ENCODE results near the gene ELP4. TPM values are rescaled to one million over a fixed set of nuclear protein-coding genes. Genes with fewer than 3 reads are reported as not detected.

The ELP4 gene
- total RNA-seq, 2 donors from 2014 or later, result 16.9 TPM

- DNase-seq (ENCODE audit: low spot score) (no peak), ATAC-seq (ENCODE audit: insufficient number of reproducible peaks, low FRiP score, low read depth) (no peak)
- Histone ChIP-seq H3K4me3 (no peak overlapping the region), H3K36me3 (no peaks in the 10 kb centered on the region), H3K4me1 (ENCODE audit: control insufficient read depth in 1 of 2, low read depth in 2 of 2) (no peaks in the 10 kb centered on the region), H3K9me3 (no peaks in the 10 kb centered on the region), H3K27me3 (replicated peaks; ENCODE audit: insufficient read depth) (no peaks in the 10 kb centered on the region), H3K27ac (no peak overlapping the region)
- no peak for TF ChIP-seq CTCF (IDR thresholded peaks at IDR 0.05)
These were observed 99.4 kb downstream of the ELP4 start for GRCh38 chr11:31608995-31609394.

- no peak for ATAC-seq (ENCODE audit: insufficient number of reproducible peaks, low FRiP score, low read depth)
- no peaks in the 10 kb centered on the region for H3K27me3 ChIP-seq (replicated peaks; ENCODE audit: insufficient read depth)
- no peak for DNase-seq (ENCODE audit: low spot score)
- no peaks in the 10 kb centered on the region for H3K4me1 ChIP-seq (ENCODE audit: control insufficient read depth in 1 of 2, low read depth in 2 of 2)
- TF ChIP-seq CTCF (IDR thresholded peaks at IDR 0.05), result no peak
- no peaks in the 10 kb centered on the region for H3K9me3 ChIP-seq
- no peak overlapping the region for H3K4me3 ChIP-seq
- no peak overlapping the region for H3K27ac ChIP-seq
- no peaks in the 10 kb centered on the region for H3K36me3 ChIP-seq
These were observed 101.0 kb downstream of the ELP4 start for GRCh38 chr11:31610544-31610943.

- no peak for TF ChIP-seq CTCF (IDR thresholded peaks at IDR 0.05)
- Histone ChIP-seq H3K9me3 (no peaks in the 10 kb centered on the region), H3K4me1 (ENCODE audit: control insufficient read depth in 1 of 2, low read depth in 2 of 2) (no peaks in the 10 kb centered on the region), H3K4me3 (no peak overlapping the region), H3K36me3 (no peaks in the 10 kb centered on the region), H3K27ac (no peak overlapping the region), H3K27me3 (replicated peaks; ENCODE audit: insufficient read depth) (no peaks in the 10 kb centered on the region)
- no peak for DNase-seq (ENCODE audit: low spot score)
- ATAC-seq (ENCODE audit: insufficient number of reproducible peaks, low FRiP score, low read depth), result no peak
These were observed 107.7 kb downstream of the ELP4 start for GRCh38 chr11:31617246-31617645.

- DNase-seq (ENCODE audit: low spot score) (no peak), ATAC-seq (ENCODE audit: insufficient number of reproducible peaks, low FRiP score, low read depth) (no peak)
- no peaks in the 10 kb centered on the region for H3K9me3 ChIP-seq
- H3K27ac ChIP-seq, result no peak overlapping the region
- H3K4me1 ChIP-seq (ENCODE audit: control insufficient read depth in 1 of 2, low read depth in 2 of 2), result no peaks in the 10 kb centered on the region
- H3K4me3 ChIP-seq, result no peak overlapping the region
- H3K27me3 ChIP-seq (replicated peaks; ENCODE audit: insufficient read depth), result no peaks in the 10 kb centered on the region
- no peaks in the 10 kb centered on the region for H3K36me3 ChIP-seq
- no peak for TF ChIP-seq CTCF (IDR thresholded peaks at IDR 0.05)
These were observed 110.4 kb downstream of the ELP4 start for GRCh38 chr11:31619980-31620379.

- H3K27ac ChIP-seq, result no peak overlapping the region
- ATAC-seq (ENCODE audit: insufficient number of reproducible peaks, low FRiP score, low read depth), result no peak
- no peak for TF ChIP-seq CTCF (IDR thresholded peaks at IDR 0.05)
- H3K9me3 ChIP-seq, result no peaks in the 10 kb centered on the region
- no peaks in the 10 kb centered on the region for H3K27me3 ChIP-seq (replicated peaks; ENCODE audit: insufficient read depth)
- no peak overlapping the region for H3K4me3 ChIP-seq
- no peak for DNase-seq (ENCODE audit: low spot score)
- H3K36me3 ChIP-seq, result no peaks in the 10 kb centered on the region
- no peaks in the 10 kb centered on the region for H3K4me1 ChIP-seq (ENCODE audit: control insufficient read depth in 1 of 2, low read depth in 2 of 2)
These were observed 110.9 kb downstream of the ELP4 start for GRCh38 chr11:31620434-31620833.

All from thoracic aorta (tissue), 2 donors.